Vagina (tissue), 2 donors: ENCODE measurements around the gene PIP5K1B.

Experiments
- POLR2A ChIP-seq, 2 donors: fragments of 450-650 bp; IDR thresholded peaks; one replicate each; pipeline ENCODE4 v1.6.1; 2017; ENCODE audit warnings: antibody characterized with exemption in 2 of 2, mild to moderate bottlenecking in 2 of 2, moderate library complexity in 2 of 2
- TF ChIP-seq, protein P1 (sequence below), 3 experiments: fragments of 450-650 bp in 2 of 3; fragments of 200-600 bp in 1 of 3; sonication (generic) in 1 of 3; IDR thresholded peaks; one replicate each; pipeline ENCODE4 v1.5.1; 2017 to 2019; ENCODE audit warnings: antibody characterized with exemption in 3 of 3, mild to moderate bottlenecking in 2 of 3, moderate library complexity in 2 of 3

DNA sequence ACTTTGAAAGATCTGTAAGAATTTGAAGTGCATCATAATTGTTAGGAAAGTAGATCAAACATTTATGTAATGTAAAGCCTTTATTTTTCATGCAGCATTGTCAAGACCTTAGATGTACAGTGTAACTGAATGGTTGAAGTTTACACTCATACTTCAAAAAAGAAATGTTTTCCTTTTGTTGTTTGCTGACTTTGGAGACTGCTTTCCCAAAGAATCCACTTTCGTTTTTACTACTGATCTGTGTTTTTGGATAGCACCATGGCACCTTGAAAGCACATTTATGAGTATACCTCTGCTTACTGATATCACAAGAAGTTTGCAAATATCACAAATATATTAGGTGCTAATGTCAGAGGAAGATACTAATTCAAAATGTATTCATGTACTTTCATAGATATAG is 50.0 kb downstream of the PIP5K1B start:
- TF ChIP-seq, protein P1, sequence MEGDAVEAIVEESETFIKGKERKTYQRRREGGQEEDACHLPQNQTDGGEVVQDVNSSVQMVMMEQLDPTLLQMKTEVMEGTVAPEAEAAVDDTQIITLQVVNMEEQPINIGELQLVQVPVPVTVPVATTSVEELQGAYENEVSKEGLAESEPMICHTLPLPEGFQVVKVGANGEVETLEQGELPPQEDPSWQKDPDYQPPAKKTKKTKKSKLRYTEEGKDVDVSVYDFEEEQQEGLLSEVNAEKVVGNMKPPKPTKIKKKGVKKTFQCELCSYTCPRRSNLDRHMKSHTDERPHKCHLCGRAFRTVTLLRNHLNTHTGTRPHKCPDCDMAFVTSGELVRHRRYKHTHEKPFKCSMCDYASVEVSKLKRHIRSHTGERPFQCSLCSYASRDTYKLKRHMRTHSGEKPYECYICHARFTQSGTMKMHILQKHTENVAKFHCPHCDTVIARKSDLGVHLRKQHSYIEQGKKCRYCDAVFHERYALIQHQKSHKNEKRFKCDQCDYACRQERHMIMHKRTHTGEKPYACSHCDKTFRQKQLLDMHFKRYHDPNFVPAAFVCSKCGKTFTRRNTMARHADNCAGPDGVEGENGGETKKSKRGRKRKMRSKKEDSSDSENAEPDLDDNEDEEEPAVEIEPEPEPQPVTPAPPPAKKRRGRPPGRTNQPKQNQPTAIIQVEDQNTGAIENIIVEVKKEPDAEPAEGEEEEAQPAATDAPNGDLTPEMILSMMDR (IDR thresholded peaks at IDR 0.05) = no peak
- TF ChIP-seq POLR2A (IDR thresholded peaks at IDR 0.05) = no peak
